NCI-H82 (cell line): Measurements from ENCODE around the gene FBXL13.
"Not testable (repeated sequence)": the region's sequence is repeated elsewhere in the genome, so short reads cannot be mapped to it uniquely, and the experiment has no call there.

Experiments
- DNase-seq: peaks from one replicate; lab custom pipeline; 2025; lab: John Stamatoyannopoulos, UW

The FBXL13 gene

GRCh38 chr7:102819151-102819550 is 255.4 kb downstream of the FBXL13 start:
- no peak for DNase-seq

DNA sequence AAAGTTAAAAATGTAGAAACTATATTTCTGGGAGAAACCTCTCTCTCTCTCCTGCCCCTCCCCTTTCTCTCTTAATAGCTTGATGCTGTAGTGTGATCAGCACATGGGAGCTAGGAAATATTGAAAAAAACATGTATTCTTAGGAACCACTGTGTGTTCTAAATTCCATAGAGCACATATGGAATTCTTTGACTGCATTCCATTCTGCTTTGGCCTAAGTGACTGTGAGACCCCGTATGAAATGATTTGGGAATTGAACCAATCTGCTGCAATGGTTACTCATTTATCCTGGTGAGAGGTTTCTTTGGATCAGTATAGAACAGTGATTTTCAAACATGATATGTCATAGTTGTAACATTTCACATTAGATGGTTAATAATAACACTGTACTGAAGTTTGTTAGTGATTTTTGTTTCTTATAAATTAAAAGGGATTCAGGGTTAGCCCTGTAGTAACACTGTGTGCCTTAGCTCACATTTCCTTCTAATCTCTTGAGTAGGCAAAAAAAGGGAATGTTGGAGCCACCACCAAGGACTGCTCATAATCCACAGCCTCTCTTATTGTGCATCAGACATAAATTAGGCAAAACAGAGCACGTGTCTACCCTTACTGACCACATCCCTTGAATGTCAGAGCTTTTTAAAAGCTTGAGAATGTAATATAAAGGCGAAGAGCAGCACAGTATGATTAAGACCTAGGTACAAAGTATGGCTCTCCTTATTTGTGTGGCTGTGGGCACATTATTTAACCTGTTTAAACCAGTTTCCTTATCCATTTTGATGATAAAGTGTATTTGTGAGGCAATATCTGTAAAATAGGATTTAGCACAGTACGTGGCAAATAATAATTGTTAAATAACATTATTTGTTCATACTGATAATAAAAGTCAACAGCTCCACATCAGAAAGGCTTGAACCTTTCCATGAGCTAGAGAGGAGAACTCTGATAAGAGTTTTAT is 256.7 kb downstream of the FBXL13 start:
- no peak for DNase-seq

GRCh38 chr7:102814025-102814471 is 260.5 kb downstream of the FBXL13 start:
- no peak for DNase-seq

GRCh38 chr7:102813191-102814024 is 261.2 kb downstream of the FBXL13 start:
- DNase-seq, result no peak

GRCh38 chr7:102811942-102812678 is 262.5 kb downstream of the FBXL13 start:
- DNase-seq, result no peak

DNA sequence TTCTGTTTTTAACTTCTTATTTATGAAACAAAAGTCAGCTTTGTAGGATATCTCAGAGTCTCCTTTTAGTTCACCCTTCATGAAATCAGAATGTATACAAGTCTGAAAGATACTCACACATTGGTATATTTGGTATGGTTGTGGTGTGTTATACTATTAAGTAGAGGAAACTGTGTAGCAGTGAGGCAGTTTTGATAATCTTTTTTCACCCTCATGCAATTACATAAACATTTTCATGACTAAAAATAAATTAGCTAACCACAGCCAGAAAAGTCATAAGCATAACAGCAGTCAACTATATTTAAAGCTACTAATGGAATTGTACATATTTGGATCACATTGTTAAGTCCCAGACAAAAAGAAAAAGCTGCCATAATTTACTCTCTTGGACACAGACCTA is 263.7 kb downstream of the FBXL13 start:
- DNase-seq, result no peak

GRCh38 chr7:102806613-102807012 is 268.0 kb downstream of the FBXL13 start:
- DNase-seq, result no peak

DNA sequence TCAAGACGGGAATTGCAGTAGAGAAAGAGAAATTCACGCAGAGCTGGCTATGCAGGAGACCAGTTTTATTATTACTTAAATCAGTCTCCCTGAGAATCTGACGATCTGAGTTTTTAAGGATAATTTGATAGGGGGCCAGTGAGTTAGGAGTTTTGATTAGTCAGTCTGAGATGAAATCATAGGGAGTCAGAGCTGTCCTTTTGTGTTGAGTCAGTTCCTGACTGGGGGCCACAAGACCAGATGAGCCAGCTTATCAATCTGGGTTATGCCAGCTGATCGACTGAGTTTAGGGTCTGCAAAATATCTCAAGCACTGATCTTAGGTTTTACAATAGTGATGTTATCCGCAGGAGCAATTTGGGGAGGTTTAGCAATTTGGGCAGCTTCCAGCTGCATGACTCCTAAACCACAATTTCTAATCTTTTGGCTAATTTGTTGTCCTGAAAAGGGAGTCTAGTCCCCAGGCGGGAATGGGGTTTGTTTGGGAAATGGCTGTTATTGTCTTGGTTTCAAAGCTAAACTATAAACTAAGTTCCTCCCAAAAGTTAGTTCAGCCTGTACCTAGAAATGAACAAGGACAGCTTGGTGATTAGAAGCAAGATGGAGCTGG is 278.5 kb downstream of the FBXL13 start:
- not testable (repeated sequence) for DNase-seq

DNA sequence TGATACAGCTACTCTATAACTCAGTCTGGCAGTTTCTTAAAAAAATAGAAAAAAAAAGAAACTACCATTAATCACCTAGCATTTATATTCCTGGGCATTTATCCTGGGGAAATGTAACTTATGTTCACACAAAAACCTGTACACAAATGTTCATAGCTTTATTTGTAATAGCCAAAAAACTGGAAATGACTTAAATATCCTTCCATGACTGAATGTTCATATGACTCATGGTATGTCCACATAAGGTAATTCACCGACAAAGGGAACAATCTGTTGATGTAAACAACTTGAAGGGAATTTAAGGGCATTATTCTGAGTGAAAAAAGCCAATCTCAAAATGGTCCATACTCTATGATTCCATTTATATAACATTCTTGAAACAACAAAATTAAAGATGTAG is 280.0 kb downstream of the FBXL13 start:
- DNase-seq, result not testable (repeated sequence)

- not testable (repeated sequence) for DNase-seq
These were observed 282.8 kb downstream of the FBXL13 start for GRCh38 chr7:102791831-102792230.

DNA sequence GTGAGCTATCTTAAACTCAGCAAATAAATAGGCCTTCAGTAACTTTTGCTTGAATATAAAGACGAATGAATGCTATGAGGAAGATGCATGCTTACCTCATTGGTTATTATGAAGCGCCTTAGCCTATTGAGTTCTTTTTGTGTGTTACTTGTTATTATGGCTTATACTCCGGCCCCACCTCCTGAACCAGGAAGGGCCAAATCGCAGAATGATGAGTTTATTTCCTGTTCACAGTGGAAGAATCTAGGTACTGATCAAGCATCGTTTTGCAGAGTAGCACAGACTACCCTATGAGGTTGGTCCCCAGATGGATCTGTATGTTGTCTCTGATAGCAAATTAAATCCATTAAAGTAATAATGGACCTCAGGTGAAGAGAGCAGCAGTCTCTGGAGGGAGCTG is 283.2 kb downstream of the FBXL13 start:
- DNase-seq, result not testable (repeated sequence)

- DNase-seq, result not testable (repeated sequence)
These were observed 284.1 kb downstream of the FBXL13 start for GRCh38 chr7:102790364-102791100.

GRCh38 chr7:102788770-102789169 is 285.8 kb downstream of the FBXL13 start:
- not testable (repeated sequence) for DNase-seq

GRCh38 chr7:102780926-102781325 is 293.7 kb downstream of the FBXL13 start:
- DNase-seq, result not testable (repeated sequence)

GRCh38 chr7:102778663-102779062 is 295.9 kb downstream of the FBXL13 start:
- DNase-seq, result not testable (repeated sequence)

DNA sequence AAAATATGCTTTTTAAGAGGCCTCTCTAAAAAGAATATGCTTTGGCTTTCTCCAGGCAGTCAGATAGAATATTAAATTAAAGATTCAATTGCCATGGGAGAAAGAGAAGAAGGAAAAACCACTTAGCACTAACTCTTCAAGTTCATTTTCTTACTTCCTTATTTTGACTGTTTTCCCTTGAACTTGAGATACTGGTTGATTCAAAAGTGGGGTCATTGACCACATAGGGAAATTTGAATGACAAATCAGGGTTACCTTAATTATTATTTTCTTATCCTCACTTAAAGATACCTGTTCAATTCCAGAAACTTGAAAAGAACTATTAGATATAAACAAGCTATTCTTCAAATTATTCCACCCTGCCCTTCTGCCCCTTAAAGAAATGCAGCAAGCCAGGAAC is 298.4 kb downstream of the FBXL13 start:
- DNase-seq, result not testable (repeated sequence)

- DNase-seq, result not testable (repeated sequence)
These were observed 304.1 kb downstream of the FBXL13 start for GRCh38 chr7:102770467-102770866.

DNA sequence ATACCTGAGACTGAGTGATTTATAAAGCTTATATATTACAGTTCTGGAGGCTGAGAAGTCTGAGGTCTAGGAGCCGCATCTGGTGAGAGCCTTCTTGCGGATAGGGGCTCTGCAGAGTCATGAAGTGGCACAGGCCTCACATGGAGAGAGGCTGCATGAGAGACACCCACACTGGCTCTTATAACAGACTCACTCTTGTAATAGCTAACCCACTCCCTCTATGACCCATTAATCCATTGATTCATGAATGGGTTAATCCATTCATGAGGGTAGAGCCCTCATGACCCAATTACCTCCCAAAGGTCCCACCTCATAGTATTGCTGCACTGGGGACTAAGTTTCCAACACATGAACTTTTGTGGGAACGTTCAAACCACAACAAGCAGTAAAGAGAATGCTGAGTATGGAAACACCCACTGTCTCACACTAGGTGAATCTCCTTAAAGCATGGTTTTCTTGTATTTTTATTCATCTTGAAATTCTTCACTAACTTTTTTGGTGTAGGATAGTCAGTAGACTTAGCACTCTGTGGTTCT is 304.9 kb downstream of the FBXL13 start:
- DNase-seq, result not testable (repeated sequence)

GRCh38 chr7:102763295-102763905 is 311.2 kb downstream of the FBXL13 start:
- DNase-seq, result not testable (repeated sequence)
